ENCODE results near the gene FAM25G.

DNA sequence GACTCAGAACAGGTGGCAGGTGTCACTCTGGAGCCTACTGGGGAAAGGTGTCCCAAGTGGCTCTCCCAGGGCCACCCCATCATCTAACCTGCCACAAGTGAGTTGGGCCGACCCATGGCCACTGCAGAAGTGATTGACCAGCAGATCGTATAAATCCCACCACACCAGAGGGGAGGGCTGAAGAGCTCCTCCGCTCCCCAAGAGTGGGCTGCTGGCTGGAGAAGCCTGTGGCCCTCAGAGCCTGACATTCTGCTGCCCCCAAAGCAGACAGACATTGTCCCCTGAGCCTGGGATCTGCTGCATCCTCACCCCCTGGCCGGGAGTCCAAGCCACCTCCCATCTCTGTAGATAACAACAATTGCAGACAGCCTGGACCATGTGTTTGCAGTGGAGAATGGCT lies 44.3 kb downstream of the FAM25G start:
- TF ChIP-seq, protein P1, sequence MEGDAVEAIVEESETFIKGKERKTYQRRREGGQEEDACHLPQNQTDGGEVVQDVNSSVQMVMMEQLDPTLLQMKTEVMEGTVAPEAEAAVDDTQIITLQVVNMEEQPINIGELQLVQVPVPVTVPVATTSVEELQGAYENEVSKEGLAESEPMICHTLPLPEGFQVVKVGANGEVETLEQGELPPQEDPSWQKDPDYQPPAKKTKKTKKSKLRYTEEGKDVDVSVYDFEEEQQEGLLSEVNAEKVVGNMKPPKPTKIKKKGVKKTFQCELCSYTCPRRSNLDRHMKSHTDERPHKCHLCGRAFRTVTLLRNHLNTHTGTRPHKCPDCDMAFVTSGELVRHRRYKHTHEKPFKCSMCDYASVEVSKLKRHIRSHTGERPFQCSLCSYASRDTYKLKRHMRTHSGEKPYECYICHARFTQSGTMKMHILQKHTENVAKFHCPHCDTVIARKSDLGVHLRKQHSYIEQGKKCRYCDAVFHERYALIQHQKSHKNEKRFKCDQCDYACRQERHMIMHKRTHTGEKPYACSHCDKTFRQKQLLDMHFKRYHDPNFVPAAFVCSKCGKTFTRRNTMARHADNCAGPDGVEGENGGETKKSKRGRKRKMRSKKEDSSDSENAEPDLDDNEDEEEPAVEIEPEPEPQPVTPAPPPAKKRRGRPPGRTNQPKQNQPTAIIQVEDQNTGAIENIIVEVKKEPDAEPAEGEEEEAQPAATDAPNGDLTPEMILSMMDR (conservative IDR thresholded peaks at IDR 0.05; ENCODE audit: low read length), result no peak
- TF ChIP-seq EZH2phosphoT487 (IDR thresholded peaks at IDR 0.05; ENCODE audit: borderline replicate concordance, low read depth, low read length), result no peak
